Measurements from ENCODE around the gene DDN. TPM values are rescaled to one million over a fixed set of nuclear protein-coding genes. Genes with fewer than 3 reads are reported as not detected.

Gene DDN
- total and polyA plus RNA-seq, 10 of the 15 experiments (the other 5 are each of a cell fraction or from before 2014, with no cell fraction given) = 0.10 to 13.4 (median 3.7) TPM

DNA sequence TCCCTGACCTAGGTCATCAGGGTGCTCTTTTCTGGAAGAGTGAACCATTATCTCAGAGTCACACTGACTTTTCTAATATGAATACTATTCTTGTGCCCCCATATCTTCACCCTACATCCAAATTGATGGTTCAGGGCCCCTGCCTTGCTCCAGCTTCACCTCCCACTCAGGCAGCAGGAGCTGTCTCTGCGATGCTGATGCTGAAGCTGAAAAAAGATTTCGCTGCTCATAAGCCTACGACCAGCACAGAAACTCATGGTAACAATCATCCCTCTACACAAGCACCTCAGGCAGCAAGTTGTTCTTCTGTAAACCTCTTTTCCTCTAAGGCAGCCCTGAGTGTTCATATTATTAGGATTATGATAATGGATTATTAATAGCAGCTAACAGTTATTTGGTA, 45.1 kb downstream of the DDN start:
- H3K4me2 ChIP-seq (ENCODE audit: control insufficient read depth, insufficient read depth) = peak overlapping the region; percentile 28
- intact Hi-C loops (cut with micrococcal nuclease; ENCODE audit: unreplicated experiment) (no loop called here), in situ Hi-C loops (cut with MboI) (no loop called here)
- no peaks in the 10 kb centered on the region for H4K20me1 ChIP-seq (ENCODE audit: control insufficient read depth, insufficient read depth)
- POLR2A ChIA-PET = interaction anchor here (0.6 to 8.1 kb wide), 2 partner anchors 14 to 404 kb away, joined by 3 to 86 read pairs; partner anchors contain the start of gene WNT10B
- WGBS (ENCODE audit: insufficient coverage, insufficient replicate concordance, low lambda C conversion rate, missing lambda C conversion rate) = 100% methylated on average over 3 of the region's 3 CpGs
- peaks cover 14% of the 10 kb centered on the region for H3K4me1 ChIP-seq (ENCODE audit: control insufficient read depth, insufficient read depth, low read length)
- H3K79me2 ChIP-seq (ENCODE audit: control insufficient read depth, insufficient read depth, low read length) = peaks cover 50% of the 10 kb centered on the region
- SMC1A ChIA-PET (ENCODE audit: uncharacterized antibody, unreplicated experiment) = interaction anchor here (0.6 to 2.1 kb wide), 5 partner anchors 10 to 101 kb away, joined by 3 to 6 read pairs (median 5); partner anchors contain the start of gene FKBP11
- H3K9me3 ChIP-seq (replicated peaks; ENCODE audit: control insufficient read depth, insufficient read depth, low read length) = no peaks in the 10 kb centered on the region
- FAIRE-seq (no peak), ATAC-seq (no peak), DNase-seq (ENCODE audit: low read depth, low spot score) (no peak)
- no TSS peak for BruUV-seq (replicated peaks)
- no peak overlapping the region for H2AFZ ChIP-seq (ENCODE audit: control insufficient read depth, low read depth, low read length)
- no peak overlapping the region for H3K27ac ChIP-seq (ENCODE audit: control insufficient read depth, insufficient read depth)
- peaks cover 3 to 11% of the 10 kb centered on the region in 2 experiments for H3K36me3 ChIP-seq (ENCODE audit: control insufficient read depth in 2 of 2, insufficient read depth in 2 of 2, low read length in 1 of 2)
- no peak overlapping the region for H3K4me3 ChIP-seq
- CTCF ChIA-PET = interaction anchor here (1.1 to 5.6 kb wide), 9 partner anchors 8 to 101 kb away, joined by 3 to 40 read pairs (median 10); partner anchors contain the start of genes FKBP11 and WNT1
- peak overlapping the region; percentile 16; the same call in 1 of the 2 replicates for H3K9ac ChIP-seq (ENCODE audit: control insufficient read depth, insufficient read depth, low read length)
- no peaks in the 10 kb centered on the region for H3K27me3 ChIP-seq (replicated peaks in 1 of 2; ENCODE audit: control insufficient read depth in 2 of 2, insufficient read depth in 2 of 2, low read length in 1 of 2)
- TF ChIP-seq ASH2L (IDR thresholded peaks at IDR 0.05; ENCODE audit: borderline replicate concordance, low read depth) (no peak), MEF2A (IDR thresholded peaks at IDR 0.05; ENCODE audit: insufficient read depth, low read depth, low read length) (no peak), FOXM1 (IDR thresholded peaks at IDR 0.05; ENCODE audit: low read depth, low read length) (no peak), SP1 (IDR thresholded peaks at IDR 0.05; ENCODE audit: low read depth, low read length) (no peak), TARDBP (IDR thresholded peaks at IDR 0.05; ENCODE audit: borderline replicate concordance) (no peak), MXI1 (IDR thresholded peaks at IDR 0.05; ENCODE audit: low read depth, low read length) (no peak), TCF3 (IDR thresholded peaks at IDR 0.05; ENCODE audit: borderline replicate concordance, insufficient read depth, low read depth, low read length) (no peak), RELA (IDR thresholded peaks at IDR 0.05; ENCODE audit: borderline replicate concordance, partially characterized antibody) (no peak), TBL1XR1 (IDR thresholded peaks at IDR 0.05; ENCODE audit: low read depth, low read length) (no peak)
- TF ChIP-seq, protein P1, sequence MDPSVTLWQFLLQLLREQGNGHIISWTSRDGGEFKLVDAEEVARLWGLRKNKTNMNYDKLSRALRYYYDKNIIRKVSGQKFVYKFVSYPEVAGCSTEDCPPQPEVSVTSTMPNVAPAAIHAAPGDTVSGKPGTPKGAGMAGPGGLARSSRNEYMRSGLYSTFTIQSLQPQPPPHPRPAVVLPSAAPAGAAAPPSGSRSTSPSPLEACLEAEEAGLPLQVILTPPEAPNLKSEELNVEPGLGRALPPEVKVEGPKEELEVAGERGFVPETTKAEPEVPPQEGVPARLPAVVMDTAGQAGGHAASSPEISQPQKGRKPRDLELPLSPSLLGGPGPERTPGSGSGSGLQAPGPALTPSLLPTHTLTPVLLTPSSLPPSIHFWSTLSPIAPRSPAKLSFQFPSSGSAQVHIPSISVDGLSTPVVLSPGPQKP (IDR thresholded peaks at IDR 0.05; ENCODE audit: low read depth, low read length) = no peak
- TF ChIP-seq, protein P2, sequence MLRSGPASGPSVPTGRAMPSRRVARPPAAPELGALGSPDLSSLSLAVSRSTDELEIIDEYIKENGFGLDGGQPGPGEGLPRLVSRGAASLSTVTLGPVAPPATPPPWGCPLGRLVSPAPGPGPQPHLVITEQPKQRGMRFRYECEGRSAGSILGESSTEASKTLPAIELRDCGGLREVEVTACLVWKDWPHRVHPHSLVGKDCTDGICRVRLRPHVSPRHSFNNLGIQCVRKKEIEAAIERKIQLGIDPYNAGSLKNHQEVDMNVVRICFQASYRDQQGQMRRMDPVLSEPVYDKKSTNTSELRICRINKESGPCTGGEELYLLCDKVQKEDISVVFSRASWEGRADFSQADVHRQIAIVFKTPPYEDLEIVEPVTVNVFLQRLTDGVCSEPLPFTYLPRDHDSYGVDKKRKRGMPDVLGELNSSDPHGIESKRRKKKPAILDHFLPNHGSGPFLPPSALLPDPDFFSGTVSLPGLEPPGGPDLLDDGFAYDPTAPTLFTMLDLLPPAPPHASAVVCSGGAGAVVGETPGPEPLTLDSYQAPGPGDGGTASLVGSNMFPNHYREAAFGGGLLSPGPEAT (IDR thresholded peaks at IDR 0.05; ENCODE audit: low read depth) = no peak
- RAD21 ChIA-PET (ENCODE audit: unreplicated experiment) = no interaction called here

All from GM12878 (cell line).